HG02571 (cell line): ENCODE data around the gene FRMD5.

ENCODE experiments used
- ATAC-seq: cut with Tn5 transposase; IDR thresholded peaks from one replicate; pipeline ENCODE4 v1.9.1; 2021; ENCODE audit warnings: mild to moderate bottlenecking, moderate library complexity; ENCODE audit not compliant: unreplicated experiment

Gene FRMD5

DNA sequence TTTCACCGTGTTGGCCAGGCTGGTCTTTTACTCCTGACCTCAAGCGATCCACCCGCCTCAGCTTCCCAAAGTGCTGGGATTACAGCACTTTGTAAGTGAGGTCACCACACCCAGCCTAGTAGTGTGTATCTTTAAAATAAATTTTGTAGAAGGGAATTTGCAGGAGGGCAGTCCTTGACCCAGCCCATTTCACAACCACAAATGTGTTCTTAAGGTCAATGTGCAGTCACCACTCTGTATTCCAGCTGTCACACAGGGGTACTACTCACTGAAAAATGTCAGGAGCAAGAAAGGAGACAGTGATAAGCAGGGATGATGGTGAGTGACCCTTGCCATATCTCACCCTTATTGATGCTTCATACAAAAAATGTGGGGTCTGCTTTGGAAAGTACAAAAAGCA, 98.5 kb downstream of the FRMD5 start:
- ATAC-seq = no peak

DNA sequence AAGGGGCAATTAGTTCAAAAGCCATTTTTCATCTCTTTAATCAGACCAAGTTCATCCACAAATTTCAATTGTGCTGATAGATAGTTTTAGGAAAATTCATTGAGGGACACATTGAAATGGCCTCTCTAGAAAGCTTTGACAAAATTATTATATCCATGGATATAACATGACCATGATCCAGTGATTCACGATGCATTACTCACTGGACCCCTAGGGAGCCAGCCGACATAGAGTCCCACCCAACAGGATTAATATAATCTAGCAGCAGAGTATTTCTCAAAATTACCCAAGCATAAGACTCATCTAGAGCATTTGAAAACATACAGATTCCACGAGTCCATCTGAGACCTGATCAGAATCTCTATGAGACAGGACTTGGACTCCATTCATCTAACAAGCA, 100.3 kb downstream of the FRMD5 start:
- no peak for ATAC-seq

DNA sequence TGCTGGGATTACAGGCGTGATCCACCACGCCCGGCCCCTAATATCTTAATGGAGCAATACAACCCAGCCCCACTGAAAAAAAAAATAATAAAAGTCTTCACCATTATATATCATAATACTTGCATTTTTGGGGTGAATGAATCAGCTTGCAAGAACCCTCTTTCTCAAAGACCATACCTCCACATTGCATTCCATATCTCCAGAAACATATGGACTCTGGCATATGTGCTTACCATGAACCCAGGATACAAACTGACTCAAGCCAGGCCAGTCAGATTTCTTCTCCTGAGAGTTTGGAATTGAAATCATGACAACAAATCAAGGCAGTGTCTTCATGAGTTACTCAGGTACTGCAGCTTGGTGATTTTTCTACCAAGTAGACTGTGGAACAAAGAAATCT, 101.2 kb downstream of the FRMD5 start:
- ATAC-seq = no peak

DNA sequence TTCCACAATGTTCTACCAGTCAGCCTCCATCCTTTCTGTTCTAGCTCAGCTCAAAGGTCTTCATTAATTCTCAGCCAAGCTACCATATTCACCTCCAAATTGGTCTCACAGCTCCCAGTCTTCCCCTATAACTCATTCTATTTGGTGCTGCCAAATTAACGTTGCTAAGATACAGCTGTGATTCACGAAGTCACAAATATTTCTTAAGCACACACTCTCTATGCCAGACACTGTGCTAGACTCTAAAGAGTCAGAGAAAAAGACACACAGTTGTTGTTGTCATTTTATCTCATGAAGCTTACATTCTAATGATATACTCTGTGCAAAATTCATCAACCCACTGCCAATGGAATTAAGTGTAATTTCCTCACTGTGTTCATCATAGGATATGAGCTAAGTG, 102.8 kb downstream of the FRMD5 start:
- ATAC-seq = no peak

DNA sequence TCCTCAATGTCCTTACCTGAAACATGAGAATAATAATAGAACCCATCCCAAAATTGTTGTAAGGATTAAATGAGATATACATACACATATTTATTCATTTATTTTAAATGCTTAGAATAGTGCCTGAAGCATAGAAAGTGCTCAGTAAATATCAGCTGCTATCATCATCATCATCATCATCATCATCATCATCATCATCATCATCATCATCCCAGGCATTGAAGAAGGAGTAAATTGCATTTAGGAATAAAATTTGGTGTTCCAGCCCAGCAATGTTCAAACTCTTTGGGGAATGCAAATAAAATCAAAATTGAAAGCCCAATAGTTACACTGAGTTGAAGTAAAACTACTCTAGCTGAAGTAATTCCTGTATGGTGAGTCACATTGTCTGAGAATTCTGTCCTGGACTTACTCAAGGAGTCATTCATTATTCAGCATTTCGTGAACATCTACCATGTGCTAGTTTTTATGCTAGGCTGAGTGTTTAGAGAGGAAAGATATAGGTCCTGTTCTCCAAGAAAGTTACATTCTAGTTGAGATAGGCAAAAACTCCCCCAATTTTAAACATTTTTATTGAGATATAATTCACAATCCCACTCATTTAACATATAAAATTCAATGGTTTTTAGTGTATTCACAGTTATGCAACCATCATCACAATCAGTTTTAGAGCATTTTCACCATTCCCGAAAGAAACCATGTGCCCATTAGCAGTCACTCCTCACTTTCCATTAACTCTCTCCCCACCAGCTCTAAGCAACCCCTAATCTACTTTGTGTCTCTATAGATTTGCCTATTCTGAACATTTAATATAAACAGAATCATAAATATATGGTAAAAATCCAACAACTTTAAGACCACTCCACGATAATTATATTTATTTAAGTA, 107.2 kb downstream of the FRMD5 start:
- ATAC-seq = no peak

DNA sequence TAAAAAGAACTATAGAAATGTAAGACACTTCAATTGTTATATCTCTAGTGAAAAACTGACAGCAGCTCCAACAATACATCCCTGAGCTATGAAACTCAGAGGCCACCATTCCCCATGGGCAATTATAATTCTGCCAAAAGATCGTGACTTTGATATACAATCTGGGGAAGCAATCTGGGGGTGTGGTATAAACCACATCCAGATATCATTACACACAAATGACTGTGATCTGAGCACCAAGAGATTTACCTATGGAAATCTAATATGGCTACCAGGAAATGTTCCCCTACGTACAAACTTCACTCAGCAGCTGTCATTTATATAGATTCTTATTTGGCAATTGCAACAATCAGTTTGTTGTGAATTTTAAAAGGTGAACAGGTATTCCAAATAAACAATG, 110.3 kb downstream of the FRMD5 start:
- no peak for ATAC-seq

DNA sequence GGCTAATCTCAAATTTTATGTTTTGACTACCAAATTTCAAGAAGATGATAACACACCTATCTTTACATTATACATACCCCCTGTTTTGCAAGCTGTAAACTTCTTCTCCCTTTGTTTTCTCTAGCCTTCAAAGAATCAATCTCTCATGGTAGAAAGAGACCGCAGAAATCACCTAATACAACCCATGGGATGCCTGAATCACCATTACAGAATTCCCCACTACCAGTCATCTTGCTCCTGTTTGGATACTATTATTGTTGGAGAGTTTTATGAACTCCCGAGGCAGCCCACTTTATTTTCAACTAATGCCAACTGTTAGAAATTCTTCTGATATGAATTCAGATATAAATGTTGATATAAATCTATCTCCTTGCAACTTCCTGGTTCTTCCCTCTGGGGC, 110.9 kb downstream of the FRMD5 start:
- ATAC-seq = no peak

DNA sequence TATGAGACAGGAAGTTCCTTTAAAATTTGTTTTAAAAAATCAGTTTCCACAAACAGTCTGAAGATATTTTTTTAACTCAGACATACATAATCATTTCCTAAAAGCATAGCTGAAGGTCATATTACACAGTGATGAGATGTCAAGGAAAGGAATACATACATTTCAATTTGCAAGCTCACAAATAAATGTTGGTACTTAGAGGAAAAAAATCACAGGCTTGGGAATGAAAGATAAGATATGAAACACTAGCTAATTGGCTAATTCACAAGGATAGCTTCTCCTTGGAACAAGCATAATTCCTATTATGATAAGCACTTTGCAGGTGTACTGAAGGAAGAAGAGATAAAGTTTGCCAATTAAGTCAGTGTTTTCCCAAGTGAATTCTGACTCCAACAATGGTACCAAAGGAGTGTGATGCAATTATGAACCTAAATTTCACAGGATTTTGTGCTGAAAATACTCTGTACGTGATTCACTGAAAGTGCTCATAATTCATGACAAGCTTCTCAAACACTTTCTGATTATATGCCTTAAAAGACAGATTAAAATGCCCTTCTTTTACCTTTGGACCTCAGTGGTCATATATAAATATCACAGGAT, 112.4 kb downstream of the FRMD5 start:
- no peak for ATAC-seq

DNA sequence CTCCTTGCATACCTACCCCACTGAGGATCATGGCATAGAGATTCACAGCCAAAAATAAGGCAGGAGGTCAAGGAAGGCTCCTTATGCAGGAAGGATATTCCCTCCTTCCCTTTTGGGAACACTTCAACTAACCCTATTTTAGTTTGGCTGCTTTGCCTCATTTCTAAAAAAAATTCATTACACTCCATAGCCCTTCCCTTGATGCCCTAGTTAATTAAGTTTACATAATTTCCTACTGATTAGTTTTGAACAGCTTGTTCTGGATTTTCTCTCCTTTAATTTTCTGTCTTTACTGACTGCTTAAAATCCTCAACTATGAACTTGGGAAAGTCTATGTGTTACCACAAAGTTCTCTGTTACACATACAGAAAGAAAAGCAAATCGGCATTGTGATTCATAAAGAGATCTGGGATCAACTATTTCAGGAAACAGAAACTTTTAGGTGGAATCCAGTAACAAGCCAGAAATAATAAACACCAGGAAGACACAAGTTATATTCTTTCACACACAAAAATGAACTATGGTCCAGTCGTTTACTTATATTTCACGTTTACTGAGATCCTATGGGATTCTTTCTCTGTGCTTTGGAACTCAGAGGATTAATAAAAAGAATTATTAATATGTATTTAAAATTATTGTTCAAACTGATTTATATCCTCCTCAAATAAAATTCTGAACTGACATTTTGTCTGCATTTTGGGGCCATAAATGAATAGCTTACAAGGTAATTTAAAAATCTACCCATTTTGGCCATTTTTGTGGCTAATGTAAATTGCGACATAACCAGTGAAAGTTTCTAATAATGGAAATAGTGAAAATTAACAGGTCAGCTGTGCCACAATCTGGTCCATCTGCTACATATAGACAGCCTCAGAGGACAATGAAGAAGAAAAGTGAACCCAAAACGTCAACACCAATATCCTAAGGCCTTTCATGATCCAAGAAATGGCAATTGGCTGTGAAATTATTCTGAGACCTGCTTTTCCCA, 113.8 kb downstream of the FRMD5 start:
- ATAC-seq = no peak

DNA sequence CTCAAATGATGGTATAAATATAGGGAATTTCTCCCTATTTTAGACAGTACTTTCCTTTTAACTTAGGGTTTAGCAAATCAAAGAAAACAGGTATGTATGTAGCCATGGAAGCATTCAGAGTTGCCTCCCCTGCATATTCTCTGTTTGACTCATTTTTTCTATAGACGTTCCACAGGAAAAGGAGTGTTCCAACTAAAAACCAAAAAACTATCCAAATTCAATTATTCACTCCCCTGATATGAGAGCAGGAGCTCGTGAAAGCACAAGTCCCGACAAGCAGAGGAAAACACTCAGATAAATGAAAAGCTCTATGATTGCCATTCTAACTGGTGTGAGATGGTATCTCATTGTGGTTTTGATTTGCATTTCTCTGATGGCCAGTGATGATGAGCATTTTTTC, 119.5 kb downstream of the FRMD5 start:
- ATAC-seq = no peak

DNA sequence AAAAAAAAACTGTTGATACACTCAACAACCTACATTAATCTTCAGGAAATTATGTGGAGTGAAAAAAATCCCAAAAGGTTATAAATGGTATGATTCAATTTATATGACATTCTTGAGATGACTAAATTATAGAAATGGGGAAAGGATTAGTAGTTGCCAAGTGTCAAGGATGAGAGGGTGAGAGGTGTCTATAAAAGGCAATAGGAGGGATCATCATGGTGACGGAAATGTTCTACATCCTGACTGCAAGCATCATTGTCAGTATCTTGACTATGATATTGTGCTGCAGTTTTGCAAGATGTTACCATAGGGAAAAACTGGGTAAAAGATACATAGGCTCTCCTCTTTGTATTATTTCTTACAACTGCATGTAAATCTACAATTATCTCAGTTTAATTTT, 125.6 kb downstream of the FRMD5 start:
- no peak for ATAC-seq

DNA sequence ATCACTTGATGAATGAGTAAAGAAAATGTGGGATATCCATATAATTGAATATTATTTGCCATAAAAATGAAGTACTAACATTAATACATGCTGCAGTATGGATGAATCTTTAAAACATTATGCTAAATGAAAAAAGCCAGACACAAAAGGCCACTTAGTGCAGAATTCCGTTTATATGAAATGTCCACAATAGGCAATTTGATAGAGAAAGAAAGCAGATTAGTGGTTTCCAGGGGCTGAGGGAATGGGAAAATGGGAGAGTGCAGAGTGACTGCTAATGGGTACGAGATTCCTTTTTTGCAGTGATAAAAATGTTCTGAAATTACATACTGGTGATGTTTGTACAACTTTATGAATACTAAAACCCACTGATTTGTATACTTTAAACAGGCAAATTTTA, 126.7 kb downstream of the FRMD5 start:
- ATAC-seq = no peak

DNA sequence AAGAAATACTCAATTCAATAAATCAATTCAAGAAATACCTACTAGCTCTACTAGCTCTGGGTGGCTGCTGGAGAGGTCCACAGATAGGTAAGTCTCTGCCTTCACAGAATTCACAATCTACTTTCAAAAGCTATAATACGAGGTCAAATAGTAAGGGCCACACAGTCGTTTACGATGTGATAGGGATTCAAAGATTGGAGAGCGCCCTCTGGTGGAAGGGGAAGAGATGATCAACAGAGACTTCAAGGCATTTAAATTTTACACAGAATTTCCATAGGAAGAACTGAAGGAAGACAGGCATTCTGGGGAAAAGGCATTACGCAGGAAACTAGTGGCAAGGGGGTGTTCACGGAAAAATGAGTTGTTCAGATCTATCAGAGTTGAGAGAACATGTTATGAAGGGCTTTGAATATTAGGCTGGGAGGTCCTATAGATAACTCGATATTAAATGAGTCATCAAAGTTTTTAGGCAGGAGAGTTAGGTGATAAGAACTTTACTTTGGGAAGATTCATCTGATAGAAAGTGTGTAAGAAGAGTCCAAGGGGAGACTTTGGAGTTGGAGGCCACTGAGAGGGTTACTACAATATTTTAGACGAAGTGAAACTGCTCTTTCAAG, 128.8 kb downstream of the FRMD5 start:
- ATAC-seq = no peak

DNA sequence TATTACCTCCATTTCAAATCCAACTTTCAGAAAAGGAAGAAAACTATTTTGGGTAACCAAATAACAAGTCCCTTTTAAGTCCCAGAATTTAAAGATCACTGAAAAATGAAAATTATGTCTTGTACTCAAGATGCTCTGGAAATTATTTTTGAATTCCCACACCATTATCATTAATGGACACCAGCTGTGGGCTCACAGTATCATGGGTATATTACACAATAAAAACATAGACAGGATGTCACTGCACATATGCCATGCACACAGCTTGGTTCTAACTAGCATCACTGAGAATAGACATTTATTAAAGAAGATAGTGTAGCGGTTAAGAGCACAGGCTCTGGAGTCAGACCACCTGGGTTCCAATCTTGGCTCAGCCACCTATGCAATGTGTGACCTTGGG, 130.4 kb downstream of the FRMD5 start:
- ATAC-seq = no peak

DNA sequence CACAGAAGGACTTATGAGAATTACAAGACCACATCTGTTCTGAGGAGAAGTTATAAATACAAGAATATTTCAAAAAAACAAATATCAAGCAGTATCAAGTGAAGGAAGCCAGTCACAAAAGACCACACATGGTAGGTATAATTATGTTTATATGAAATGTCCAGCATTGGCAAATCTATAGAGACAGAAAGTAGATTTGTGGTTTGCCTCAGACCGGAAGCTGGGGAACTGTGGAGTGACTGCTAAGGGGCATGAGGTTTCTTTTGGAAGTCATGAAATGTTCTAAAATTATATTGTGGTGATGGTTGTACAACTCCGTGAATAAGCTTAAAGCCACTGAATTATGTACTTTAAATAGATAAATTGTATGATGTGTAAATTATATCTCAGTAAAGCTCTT, 136.9 kb downstream of the FRMD5 start:
- no peak for ATAC-seq

DNA sequence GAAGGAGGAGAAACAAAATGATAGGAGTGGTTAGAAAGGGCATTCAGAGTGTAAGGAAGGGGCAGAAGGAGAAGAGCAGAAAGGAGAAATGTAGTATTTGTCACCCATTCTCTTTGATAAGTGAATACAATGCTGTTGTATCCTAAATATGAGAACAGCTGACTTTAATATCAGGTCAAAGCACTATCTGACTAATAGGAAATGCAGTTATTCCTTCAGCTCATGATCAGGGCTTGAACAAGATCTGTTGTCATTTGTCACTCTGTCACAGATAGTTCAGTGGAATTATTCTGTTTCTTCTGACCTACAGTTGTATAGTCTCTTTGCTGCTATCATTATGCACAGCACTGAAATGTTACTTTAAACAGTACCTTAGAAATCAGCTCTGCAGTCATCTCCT, 149.4 kb downstream of the FRMD5 start:
- no peak for ATAC-seq

DNA sequence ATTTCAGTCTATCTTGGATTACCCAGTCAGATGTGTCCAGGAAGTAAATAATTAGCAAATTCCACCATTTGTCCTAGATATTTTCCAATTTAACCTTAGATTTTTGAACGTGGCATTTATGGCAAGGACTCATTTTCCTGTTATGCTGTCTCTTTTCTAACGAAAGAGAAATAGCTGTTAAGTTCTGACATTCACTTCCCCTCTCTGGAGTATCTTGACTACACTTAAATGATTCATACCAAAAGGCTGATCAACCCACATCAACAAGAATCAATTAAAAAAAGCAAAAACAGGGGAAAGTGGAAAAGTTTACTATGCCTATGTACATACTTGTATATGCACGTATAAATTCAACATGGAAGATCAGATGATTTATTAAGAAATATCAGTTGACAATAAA, 149.9 kb downstream of the FRMD5 start:
- ATAC-seq = no peak

DNA sequence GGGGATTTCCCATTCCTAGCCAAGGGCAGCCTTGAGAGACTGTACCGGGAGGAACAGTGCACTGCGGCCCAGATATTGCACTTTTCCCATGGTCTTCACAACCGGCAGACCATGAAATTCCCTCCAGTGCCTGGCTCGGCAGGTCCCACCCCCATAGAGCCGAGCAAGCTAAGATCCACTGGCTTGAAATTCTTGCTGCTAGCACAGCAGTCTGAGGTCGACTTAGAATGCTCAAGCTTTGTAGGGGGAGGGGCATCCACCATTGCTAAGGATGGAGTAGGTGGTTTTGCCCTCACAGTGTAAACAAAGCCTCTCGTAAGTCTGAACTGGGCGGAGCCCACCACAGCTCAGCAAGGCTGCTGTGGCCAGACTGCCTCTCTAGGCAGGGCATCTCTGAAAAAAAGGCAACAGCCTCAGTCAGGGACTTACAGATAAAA, 156.3 kb downstream of the FRMD5 start:
- ATAC-seq = no peak

DNA sequence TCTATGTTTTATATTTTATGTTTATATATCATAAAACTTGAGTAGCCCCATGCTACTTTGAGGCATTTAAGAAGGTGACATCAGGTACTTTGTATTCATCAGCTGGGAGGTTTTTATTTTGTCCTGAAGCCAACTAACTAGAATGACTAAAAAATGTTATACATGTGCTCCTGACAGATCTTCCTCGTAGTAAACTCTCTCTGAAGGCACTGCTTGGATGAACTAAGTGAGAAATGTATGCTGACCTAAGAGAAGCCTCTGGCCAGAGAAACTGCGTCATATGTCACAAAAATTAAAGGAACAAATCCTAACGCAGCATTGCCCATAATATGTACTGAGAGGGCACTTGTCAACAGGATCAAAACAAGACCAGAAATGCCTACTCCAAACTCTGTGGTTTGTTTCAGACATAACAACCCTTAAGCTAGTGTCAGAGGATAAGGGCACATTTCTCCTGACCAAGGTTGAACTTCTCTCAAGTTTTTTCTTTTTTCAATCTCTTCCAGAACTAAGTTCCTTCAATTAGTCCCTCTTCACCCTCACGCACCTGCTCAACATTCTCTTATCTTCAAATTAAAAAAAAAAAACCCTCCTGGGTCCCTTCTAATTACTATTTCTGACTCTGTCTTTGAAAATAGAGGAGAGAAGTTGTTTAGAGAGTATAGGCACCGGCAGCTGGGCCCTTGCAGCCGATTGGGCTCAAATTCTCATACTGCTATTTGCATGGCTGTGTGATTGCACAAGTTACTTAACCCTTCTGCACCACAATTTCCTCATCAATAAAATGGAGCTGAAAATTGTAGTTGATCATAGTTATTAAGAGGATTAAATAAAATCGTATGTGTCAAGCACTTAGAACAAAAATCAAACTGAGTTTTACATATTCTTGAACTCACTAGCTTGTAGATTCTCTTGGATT, 159.0 kb downstream of the FRMD5 start:
- no peak for ATAC-seq
